GM12892 (cell line): ENCODE data around the gene DEK.

Experiments used
- POLR2A ChIP-seq: IDR thresholded peaks from 2 replicates; pipeline ENCODE4 v1.6.1; 2011; ENCODE audit warnings: low read depth, low read length, control low read depth
- POLR2AphosphoS5 ChIP-seq: IDR thresholded peaks from 2 replicates; pipeline ENCODE4 v1.6.1; 2011; ENCODE audit warnings: low read depth, low read length, control low read depth
- TAF1 ChIP-seq: IDR thresholded peaks from 2 replicates; pipeline ENCODE4 v1.6.1; 2011; ENCODE audit warnings: low read depth, mild to moderate bottlenecking, control low read depth, low read length, borderline replicate concordance

GRCh38 chr6:18289283-18289682 lies 25.0 kb upstream of the DEK start:
- no peak for TF ChIP-seq POLR2AphosphoS5
- no peak for TF ChIP-seq POLR2A
- TF ChIP-seq TAF1: no peak
